ENCODE measurements around the gene PPIB.
A peak's percentile ranks its signal among the peaks of the same experiment; 100 is the strongest.
"Not testable (repeated sequence)": the region's sequence is repeated elsewhere in the genome, so short reads cannot be mapped to it uniquely, and the experiment has no call there.

PPIB gene

DNA sequence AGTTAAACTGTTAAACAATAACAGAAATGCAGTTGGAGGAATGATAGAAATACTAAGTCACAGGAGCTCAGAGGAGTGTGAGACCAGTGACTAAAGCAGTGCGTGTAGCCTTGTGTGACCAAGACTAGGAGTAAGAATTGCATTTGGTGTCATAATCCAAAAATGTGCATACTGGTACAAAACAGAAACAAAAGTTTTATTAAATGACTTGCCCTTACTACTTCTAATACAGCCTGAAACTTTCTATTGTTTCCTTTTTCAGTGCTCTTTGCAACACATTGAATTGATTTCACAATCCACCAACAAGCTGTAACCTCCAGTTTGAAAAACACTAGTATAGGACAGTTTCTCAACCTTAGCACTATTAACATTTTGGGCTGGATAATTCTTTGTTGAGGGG lies 49.9 kb downstream of the PPIB start:
- Histone ChIP-seq H3K4me1 (ENCODE audit: control insufficient read depth, low read depth, low read length) (no peaks in the 10 kb centered on the region), H3K79me1 (ENCODE audit: low read length) (no peaks in the 10 kb centered on the region), H4K5ac (ENCODE audit: low read length) (no peak overlapping the region), H3K4me2 (ENCODE audit: low read length) (no peak overlapping the region), H3K27me3 (ENCODE audit: insufficient read depth, low read length, poor library complexity) (no peaks in the 10 kb centered on the region), H3K18ac (ENCODE audit: low read length) (no peak overlapping the region), H4K8ac (ENCODE audit: low read depth, low read length) (no peak overlapping the region), H2AK5ac (ENCODE audit: low read length) (no peak overlapping the region), H2BK15ac (replicated peaks; ENCODE audit: low read depth) (no peak overlapping the region), H3K4ac (ENCODE audit: low read depth, low read length) (no peak overlapping the region), H3K36me3 (ENCODE audit: control insufficient read depth, insufficient read depth, low read length) (peaks cover 1% of the 10 kb centered on the region), H3K56ac (ENCODE audit: low read length) (no peak overlapping the region), H2BK120ac (ENCODE audit: low read depth, low read length) (no peak overlapping the region), H3K27ac (ENCODE audit: low read depth, low read length) (no peak overlapping the region), H3K9ac (ENCODE audit: low read length) (no peak overlapping the region), H3K79me2 (ENCODE audit: control insufficient read depth, insufficient read depth, low read length) (no peaks in the 10 kb centered on the region), H3K23ac (ENCODE audit: low read length) (no peak overlapping the region), H3K4me3 (ENCODE audit: low read length) (no peak overlapping the region), H2BK5ac (ENCODE audit: low read length) (no peak overlapping the region)
- DNase-seq = no peak
- WGBS (ENCODE audit: extremely low coverage, insufficient coverage, low lambda C conversion rate) = no CpG with 5 or more reads among the region's 1 CpG

DNA sequence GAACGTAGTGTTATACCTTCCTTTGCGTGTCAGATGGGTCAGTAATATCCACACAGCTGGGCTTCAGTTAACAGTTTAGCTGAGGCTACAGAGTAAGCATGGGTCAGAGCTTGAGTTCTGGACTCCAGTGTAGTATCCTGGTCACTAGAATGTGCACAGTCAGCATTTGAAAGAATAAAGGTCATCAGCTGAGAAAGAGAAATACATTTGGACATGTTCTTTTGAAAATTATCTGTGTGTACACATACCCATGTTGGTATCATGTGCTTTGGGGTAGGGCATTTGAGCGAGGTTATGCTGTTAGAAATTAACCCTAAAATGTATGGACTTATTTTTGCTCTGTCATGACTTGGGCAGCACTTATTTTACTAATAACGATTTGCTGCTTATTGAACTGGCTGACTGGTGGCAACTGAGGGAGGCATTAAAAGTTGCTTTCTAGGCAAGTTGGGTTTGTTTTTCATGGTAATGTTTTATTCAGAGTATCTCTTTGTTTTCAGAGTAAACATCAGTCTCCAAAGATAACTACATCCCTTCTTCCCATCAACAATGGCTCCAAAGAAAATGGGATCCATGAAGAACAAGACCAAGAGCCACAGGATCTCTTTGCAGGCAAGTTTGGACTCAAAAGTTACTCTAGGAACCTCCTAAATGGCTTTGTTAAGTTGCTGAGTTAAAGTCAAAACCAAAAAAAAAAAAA lies 50.6 kb downstream of the PPIB start:
- Histone ChIP-seq H3K36me3 (ENCODE audit: control insufficient read depth, insufficient read depth, low read length) (peaks cover 1% of the 10 kb centered on the region), H4K8ac (ENCODE audit: low read depth, low read length) (no peak overlapping the region), H3K4me1 (ENCODE audit: control insufficient read depth, low read depth, low read length) (no peaks in the 10 kb centered on the region), H3K56ac (ENCODE audit: low read length) (no peak overlapping the region), H2BK120ac (ENCODE audit: low read depth, low read length) (no peak overlapping the region), H3K23ac (ENCODE audit: low read length) (no peak overlapping the region), H3K18ac (ENCODE audit: low read length) (no peak overlapping the region), H3K4ac (ENCODE audit: low read depth, low read length) (no peak overlapping the region), H2BK15ac (replicated peaks; ENCODE audit: low read depth) (no peak overlapping the region), H3K4me3 (ENCODE audit: low read length) (no peak overlapping the region), H2AK5ac (ENCODE audit: low read length) (no peak overlapping the region), H2BK5ac (ENCODE audit: low read length) (no peak overlapping the region), H3K79me2 (ENCODE audit: control insufficient read depth, insufficient read depth, low read length) (no peaks in the 10 kb centered on the region), H4K5ac (ENCODE audit: low read length) (no peak overlapping the region), H3K27ac (ENCODE audit: low read depth, low read length) (no peak overlapping the region), H3K4me2 (ENCODE audit: low read length) (no peak overlapping the region), H3K79me1 (ENCODE audit: low read length) (peaks cover under 1% of the 10 kb centered on the region), H3K9ac (ENCODE audit: low read length) (no peak overlapping the region), H3K27me3 (ENCODE audit: insufficient read depth, low read length, poor library complexity) (no peaks in the 10 kb centered on the region)
- no peak for DNase-seq
- WGBS (ENCODE audit: extremely low coverage, insufficient coverage, low lambda C conversion rate) = no CpG with 5 or more reads among the region's 4 CpGs

DNA sequence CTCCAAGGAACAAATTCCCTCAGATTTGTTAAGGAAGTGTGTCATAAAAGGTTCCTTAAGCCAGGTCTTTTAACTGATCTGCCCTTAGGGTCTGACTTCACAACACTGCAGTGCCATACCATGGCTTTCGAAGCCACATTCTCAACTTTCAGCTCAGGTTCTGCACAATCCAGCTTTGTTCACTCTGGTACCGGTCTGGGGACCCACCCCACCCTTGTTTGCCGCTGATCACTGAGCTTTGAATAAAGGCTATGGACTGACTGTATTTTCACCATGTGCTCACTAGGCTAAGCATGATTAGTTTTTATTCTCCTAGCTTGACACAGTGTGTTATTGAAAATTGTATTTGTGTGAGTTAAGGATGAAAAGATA lies 51.2 kb downstream of the PPIB start:
- DNase-seq = peak; percentile 22
- H3K56ac ChIP-seq (ENCODE audit: low read length) = no peak overlapping the region
- no peak overlapping the region for H4K5ac ChIP-seq (ENCODE audit: low read length)
- H2BK5ac ChIP-seq (ENCODE audit: low read length) = no peak overlapping the region
- no peak overlapping the region for H3K4me2 ChIP-seq (ENCODE audit: low read length)
- H2AK5ac ChIP-seq (ENCODE audit: low read length) = no peak overlapping the region
- H3K23ac ChIP-seq (ENCODE audit: low read length) = no peak overlapping the region
- no CpG with 5 or more reads among the region's 3 CpGs for WGBS (ENCODE audit: extremely low coverage, insufficient coverage, low lambda C conversion rate)
- H3K4me3 ChIP-seq (ENCODE audit: low read length) = no peak overlapping the region
- H2BK120ac ChIP-seq (ENCODE audit: low read depth, low read length) = no peak overlapping the region
- H3K79me2 ChIP-seq (ENCODE audit: control insufficient read depth, insufficient read depth, low read length) = no peaks in the 10 kb centered on the region
- H2BK15ac ChIP-seq (replicated peaks; ENCODE audit: low read depth) = no peak overlapping the region
- H4K8ac ChIP-seq (ENCODE audit: low read depth, low read length) = no peak overlapping the region
- H3K27me3 ChIP-seq (ENCODE audit: insufficient read depth, low read length, poor library complexity) = no peaks in the 10 kb centered on the region
- no peak overlapping the region for H3K27ac ChIP-seq (ENCODE audit: low read depth, low read length)
- no peaks in the 10 kb centered on the region for H3K4me1 ChIP-seq (ENCODE audit: control insufficient read depth, low read depth, low read length)
- H3K9ac ChIP-seq (ENCODE audit: low read length) = no peak overlapping the region
- peaks cover 3% of the 10 kb centered on the region for H3K79me1 ChIP-seq (ENCODE audit: low read length)
- H3K18ac ChIP-seq (ENCODE audit: low read length) = no peak overlapping the region
- H3K36me3 ChIP-seq (ENCODE audit: control insufficient read depth, insufficient read depth, low read length) = peaks cover 1% of the 10 kb centered on the region
- no peak overlapping the region for H3K4ac ChIP-seq (ENCODE audit: low read depth, low read length)

DNA sequence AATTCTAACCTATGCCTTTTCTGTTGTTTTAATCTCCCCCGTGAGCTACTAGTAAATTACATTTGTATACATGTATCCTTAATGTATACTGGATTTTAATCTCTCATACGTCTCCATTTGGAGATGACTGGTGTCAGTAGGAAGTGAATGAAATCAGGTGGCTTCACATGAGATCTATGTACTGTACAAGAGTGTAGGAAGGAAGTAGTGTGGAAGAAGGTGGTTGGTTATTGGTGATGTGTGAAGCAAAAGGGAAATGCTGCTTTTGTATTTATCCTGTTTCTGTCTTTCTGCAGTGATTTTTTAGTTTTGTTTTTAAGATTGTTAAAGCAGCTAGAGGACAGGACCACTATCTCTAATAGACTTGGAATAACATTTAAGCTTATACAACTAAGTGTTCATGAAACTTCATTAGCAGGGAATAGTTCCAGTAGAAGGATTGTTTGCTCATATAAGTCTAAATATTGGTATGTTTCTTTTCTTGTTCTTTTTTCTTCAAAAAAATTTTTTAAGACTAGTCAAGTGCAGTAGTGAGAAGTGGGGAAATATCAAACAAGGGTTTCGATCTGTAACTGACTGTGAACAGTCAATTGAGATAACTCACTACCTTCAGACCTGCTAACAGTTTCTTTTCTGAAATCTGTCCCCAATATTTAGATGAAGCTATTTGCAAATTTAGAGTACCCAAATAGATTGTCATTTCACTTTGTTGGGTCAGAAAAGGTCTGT lies 51.7 kb downstream of the PPIB start:
- no peak overlapping the region for H2BK120ac ChIP-seq (ENCODE audit: low read depth, low read length)
- H3K79me1 ChIP-seq (ENCODE audit: low read length) = peaks cover 5% of the 10 kb centered on the region
- no peaks in the 10 kb centered on the region for H3K79me2 ChIP-seq (ENCODE audit: control insufficient read depth, insufficient read depth, low read length)
- no peak overlapping the region for H3K18ac ChIP-seq (ENCODE audit: low read length)
- no peak overlapping the region for H2BK5ac ChIP-seq (ENCODE audit: low read length)
- no peak overlapping the region for H3K4me3 ChIP-seq (ENCODE audit: low read length)
- H3K9ac ChIP-seq (ENCODE audit: low read length) = no peak overlapping the region
- H2BK15ac ChIP-seq (replicated peaks; ENCODE audit: low read depth) = no peak overlapping the region
- no peak overlapping the region for H4K5ac ChIP-seq (ENCODE audit: low read length)
- no peaks in the 10 kb centered on the region for H3K4me1 ChIP-seq (ENCODE audit: control insufficient read depth, low read depth, low read length)
- H3K4ac ChIP-seq (ENCODE audit: low read depth, low read length) = no peak overlapping the region
- no peak for DNase-seq
- no CpG with 5 or more reads among the region's 3 CpGs for WGBS (ENCODE audit: extremely low coverage, insufficient coverage, low lambda C conversion rate)
- H3K4me2 ChIP-seq (ENCODE audit: low read length) = no peak overlapping the region
- no peak overlapping the region for H3K27ac ChIP-seq (ENCODE audit: low read depth, low read length)
- H3K27me3 ChIP-seq (ENCODE audit: insufficient read depth, low read length, poor library complexity) = no peaks in the 10 kb centered on the region
- H3K23ac ChIP-seq (ENCODE audit: low read length) = no peak overlapping the region
- no peak overlapping the region for H3K56ac ChIP-seq (ENCODE audit: low read length)
- no peak overlapping the region for H4K8ac ChIP-seq (ENCODE audit: low read depth, low read length)
- no peak overlapping the region for H2AK5ac ChIP-seq (ENCODE audit: low read length)
- H3K36me3 ChIP-seq (ENCODE audit: control insufficient read depth, insufficient read depth, low read length) = peaks cover 1% of the 10 kb centered on the region

DNA sequence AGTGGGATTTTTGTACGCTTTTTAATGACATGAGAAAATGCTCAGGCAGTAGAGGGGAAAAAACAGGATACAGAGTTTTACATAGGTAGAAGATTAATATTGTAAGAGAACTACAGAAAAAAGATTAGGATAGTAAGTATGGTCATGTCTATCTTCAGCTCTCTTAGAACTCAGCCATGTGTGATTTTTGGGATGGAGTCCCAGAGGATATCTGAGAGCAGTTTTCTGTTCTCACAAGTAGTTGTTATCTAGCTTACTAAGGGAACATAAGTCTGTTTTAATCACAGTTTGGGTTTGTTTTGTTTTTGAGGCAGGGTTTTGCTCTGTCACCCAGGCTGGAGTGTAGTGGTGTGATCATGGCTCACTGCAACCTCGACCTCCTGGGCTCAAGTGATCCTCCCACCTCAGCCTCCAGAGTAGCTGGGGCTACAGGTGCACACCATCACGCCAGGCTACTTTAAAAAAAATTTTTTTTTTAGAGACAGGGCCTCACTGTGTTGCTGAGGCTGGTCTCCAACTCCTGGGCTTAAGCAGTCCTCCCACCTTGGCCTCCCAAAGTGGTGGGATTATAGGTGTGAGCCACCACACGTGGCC lies 52.6 kb downstream of the PPIB start:
- WGBS (ENCODE audit: extremely low coverage, insufficient coverage, low lambda C conversion rate) = no CpG with 5 or more reads among the region's 4 CpGs
- not testable (repeated sequence) for H2BK120ac ChIP-seq (ENCODE audit: low read depth, low read length); H3K4ac ChIP-seq (ENCODE audit: low read depth, low read length); H2BK15ac ChIP-seq (replicated peaks; ENCODE audit: low read depth); H2AK5ac ChIP-seq (ENCODE audit: low read length); H3K9ac ChIP-seq (ENCODE audit: low read length); H2BK5ac ChIP-seq (ENCODE audit: low read length); H4K8ac ChIP-seq (ENCODE audit: low read depth, low read length); H3K27me3 ChIP-seq (ENCODE audit: insufficient read depth, low read length, poor library complexity); DNase-seq; H4K5ac ChIP-seq (ENCODE audit: low read length); H3K79me2 ChIP-seq (ENCODE audit: control insufficient read depth, insufficient read depth, low read length); H3K4me1 ChIP-seq (ENCODE audit: control insufficient read depth, low read depth, low read length); H3K4me3 ChIP-seq (ENCODE audit: low read length); H3K36me3 ChIP-seq (ENCODE audit: control insufficient read depth, insufficient read depth, low read length); H3K79me1 ChIP-seq (ENCODE audit: low read length); H3K18ac ChIP-seq (ENCODE audit: low read length); H3K27ac ChIP-seq (ENCODE audit: low read depth, low read length); H3K23ac ChIP-seq (ENCODE audit: low read length); H3K56ac ChIP-seq (ENCODE audit: low read length); H3K4me2 ChIP-seq (ENCODE audit: low read length)

Data from mesendoderm (in vitro differentiated cells).